Left lung (tissue), 10 donors: Measurements from ENCODE around the gene FERMT3. TPM values are rescaled to one million over a fixed set of nuclear protein-coding genes. Genes with fewer than 3 reads are reported as not detected.

Experiments
- ATAC-seq: fragments of 200-7000 bp; cut with Tn5 transposase; one replicate; pipeline ENCODE4 v1.9.1; 2020; ENCODE audit warnings: moderate library complexity
- DNase-seq, 4 donors: peaks; one replicate each; pipeline ENCODE4 v3.0.0-alpha.2; 2013 to 2020
- H3K27ac ChIP-seq, 2 donors: fragments of 200-600 bp; sonication (generic) in 1 of 2; one replicate each; pipeline versions ENCODE4 v1.5.0 to v1.8.0; 2020 to 2021
- H3K27me3 ChIP-seq, 2 donors: fragments of 200-600 bp; sonication (generic) in 1 of 2; one replicate each; pipeline versions ENCODE4 v1.5.0 to v1.8.0; 2020 to 2021
- H3K36me3 ChIP-seq, 2 donors: fragments of 200-600 bp; sonication (generic) in 1 of 2; one replicate each; pipeline versions ENCODE4 v1.5.0 to v1.8.0; 2020 to 2021
- H3K4me1 ChIP-seq, 2 donors: fragments of 200-600 bp; one replicate each; pipeline ENCODE4 v1.8.0; 2021
- H3K4me3 ChIP-seq, 2 donors: fragments of 200-600 bp; sonication (generic) in 1 of 2; one replicate each; pipeline versions ENCODE4 v1.5.0 to v1.8.0; 2020 to 2021; ENCODE audit warnings: mild to moderate bottlenecking in 1 of 2
- H3K9me3 ChIP-seq, 2 donors: fragments of 200-600 bp; sonication (generic) in 1 of 2; one replicate each; pipeline versions ENCODE4 v1.5.0 to v1.8.0; 2020 to 2021
- CTCF ChIP-seq, 2 donors: fragments of 200-600 bp; sonication (generic) in 1 of 2; IDR thresholded peaks; one replicate each; pipeline versions ENCODE4 v1.5.0 to v1.8.0; 2021; ENCODE audit warnings: antibody characterized with exemption in 2 of 2
- intact Hi-C, 2 donors: fragments of 100-400 bp; cut with DNase I; formaldehyde crosslinking; loops; one replicate each; pipeline versions ENCODE4 v1.11.2 to v1.14.2; 2022
- polyA plus RNA-seq, 6 donors: library from polyadenylated mRNA; unstranded; fragments of 120-200 nt; gene quantifications; one replicate each; pipeline ENCODE4 v1.2.1, GENCODE V29; 2013; ENCODE audit not compliant: insufficient read length in 6 of 6
- total RNA-seq, 2 donors: library from RNA; stranded (reverse); fragmentation: NEBNext Ultra II Directional; extraction: Animal tissue kit (Norgen Biotek cat#: 25700); gene quantifications; one replicate each; pipeline ENCODE4 v1.2.1, GENCODE V29; 2021
- donor health status: DM: no; HTN: yes; CAD: no.
- donor health status: DM: no; HTN: no; CAD: no.

The FERMT3 gene
- total and polyA plus RNA-seq, 8 donors = 9.1 to 100 (median 10.8) TPM

GRCh38 chr11:64219354-64219684 is 12.8 kb downstream of the FERMT3 start:
- no peak for TF ChIP-seq CTCF (IDR thresholded peaks at IDR 0.05)
- Histone ChIP-seq H3K36me3 (peaks cover 0 to 98% of the 10 kb centered on the region in 2 donors), H3K4me3 (no peak overlapping the region), H3K27ac (no peak overlapping the region), H3K4me1 (no peaks in the 10 kb centered on the region), H3K9me3 (no peaks in the 10 kb centered on the region), H3K27me3 (no peaks in the 10 kb centered on the region)
- ATAC-seq (no peak), DNase-seq (no peak)
- intact Hi-C loops = no loop called here

GRCh38 chr11:64219755-64220154 is 13.2 kb downstream of the FERMT3 start:
- H3K36me3 ChIP-seq = peaks cover 0 to 97% of the 10 kb centered on the region in 2 donors
- no peak overlapping the region for H3K27ac ChIP-seq
- no peak for TF ChIP-seq CTCF (IDR thresholded peaks at IDR 0.05)
- ATAC-seq (no peak), DNase-seq (no peak)
- H3K27me3 ChIP-seq = no peaks in the 10 kb centered on the region
- H3K9me3 ChIP-seq = no peaks in the 10 kb centered on the region
- intact Hi-C loops = no loop called here
- H3K4me3 ChIP-seq = no peak overlapping the region
- H3K4me1 ChIP-seq = peaks cover 0 to 4% of the 10 kb centered on the region in 2 donors

GRCh38 chr11:64220271-64220670 is 13.8 kb downstream of the FERMT3 start:
- Histone ChIP-seq H3K36me3 (peaks cover 0 to 92% of the 10 kb centered on the region in 2 donors), H3K9me3 (no peaks in the 10 kb centered on the region), H3K4me3 (no peak overlapping the region), H3K4me1 (peaks cover 4 to 9% of the 10 kb centered on the region in 2 donors), H3K27me3 (no peaks in the 10 kb centered on the region), H3K27ac (no peak overlapping the region)
- DNase-seq (no peak), ATAC-seq (no peak)
- intact Hi-C loops = no loop called here
- no peak for TF ChIP-seq CTCF (IDR thresholded peaks at IDR 0.05)

DNA sequence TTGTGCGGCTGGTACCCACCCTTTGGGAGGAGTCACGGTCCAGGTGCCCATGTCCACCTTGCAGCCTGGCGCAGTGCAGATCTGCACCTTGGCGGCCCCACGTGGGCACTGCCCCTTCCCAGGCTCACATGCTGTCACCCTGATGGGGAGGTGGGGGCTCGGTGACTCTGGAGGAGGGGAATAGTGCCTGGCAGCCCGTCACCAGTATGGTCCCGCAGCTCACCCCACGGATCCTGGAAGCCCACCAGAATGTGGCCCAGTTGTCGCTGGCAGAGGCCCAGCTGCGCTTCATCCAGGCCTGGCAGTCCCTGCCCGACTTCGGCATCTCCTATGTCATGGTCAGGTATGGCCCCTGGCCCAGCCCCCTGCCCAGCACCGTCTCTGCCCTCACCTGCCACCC is 14.3 kb downstream of the FERMT3 start:
- TF ChIP-seq CTCF (IDR thresholded peaks at IDR 0.05) = no peak
- no peak overlapping the region for H3K27ac ChIP-seq
- intact Hi-C loops = no loop called here
- DNase-seq (no peak), ATAC-seq (no peak)
- H3K4me3 ChIP-seq = no peak overlapping the region
- H3K4me1 ChIP-seq = peaks cover 9 to 13% of the 10 kb centered on the region in 2 donors
- no peaks in the 10 kb centered on the region for H3K27me3 ChIP-seq
- no peaks in the 10 kb centered on the region for H3K9me3 ChIP-seq
- H3K36me3 ChIP-seq = peaks cover 0 to 87% of the 10 kb centered on the region in 2 donors

- intact Hi-C loops = no loop called here
- TF ChIP-seq CTCF (IDR thresholded peaks at IDR 0.05) = no peak
- no peak overlapping the region for H3K4me3 ChIP-seq
- H3K27me3 ChIP-seq = no peaks in the 10 kb centered on the region
- H3K36me3 ChIP-seq = peaks cover 0 to 70% of the 10 kb centered on the region in 2 donors
- no peaks in the 10 kb centered on the region for H3K9me3 ChIP-seq
- H3K27ac ChIP-seq = no peak overlapping the region
- ATAC-seq (no peak), DNase-seq (no peak)
- peaks cover 19 to 26% of the 10 kb centered on the region in 2 donors for H3K4me1 ChIP-seq
Observed at GRCh38 chr11:64222651-64223000, 16.1 kb downstream of the FERMT3 start.
